ENCODE data around the gene TRIAP1. TPM values are rescaled to one million over a fixed set of nuclear protein-coding genes. Genes with fewer than 3 reads are reported as not detected.

TRIAP1 gene
- total RNA-seq (2022) (48.4 and 50.2 TPM in 2 replicates), Bru-seq, nascent RNA (percentile 91 among the genes with signal in this experiment), BruChase-seq, experiment 1, labeled RNA remaining after a 6-hour chase (percentile 98 among the genes with signal in this experiment), BruChase-seq, experiment 2, labeled RNA remaining after a 2-hour chase (percentile 98 among the genes with signal in this experiment)
- long read RNA-seq, transcript TRIAP1-202 (2 exons, 1,182 nt), result major isoform, 97 of 103 reads
- long read RNA-seq, partial matches to known transcripts, result 4 of 103 reads
- long read RNA-seq, other reads (novel, unspliced or antisense), result 0 of 103 reads

DNA sequence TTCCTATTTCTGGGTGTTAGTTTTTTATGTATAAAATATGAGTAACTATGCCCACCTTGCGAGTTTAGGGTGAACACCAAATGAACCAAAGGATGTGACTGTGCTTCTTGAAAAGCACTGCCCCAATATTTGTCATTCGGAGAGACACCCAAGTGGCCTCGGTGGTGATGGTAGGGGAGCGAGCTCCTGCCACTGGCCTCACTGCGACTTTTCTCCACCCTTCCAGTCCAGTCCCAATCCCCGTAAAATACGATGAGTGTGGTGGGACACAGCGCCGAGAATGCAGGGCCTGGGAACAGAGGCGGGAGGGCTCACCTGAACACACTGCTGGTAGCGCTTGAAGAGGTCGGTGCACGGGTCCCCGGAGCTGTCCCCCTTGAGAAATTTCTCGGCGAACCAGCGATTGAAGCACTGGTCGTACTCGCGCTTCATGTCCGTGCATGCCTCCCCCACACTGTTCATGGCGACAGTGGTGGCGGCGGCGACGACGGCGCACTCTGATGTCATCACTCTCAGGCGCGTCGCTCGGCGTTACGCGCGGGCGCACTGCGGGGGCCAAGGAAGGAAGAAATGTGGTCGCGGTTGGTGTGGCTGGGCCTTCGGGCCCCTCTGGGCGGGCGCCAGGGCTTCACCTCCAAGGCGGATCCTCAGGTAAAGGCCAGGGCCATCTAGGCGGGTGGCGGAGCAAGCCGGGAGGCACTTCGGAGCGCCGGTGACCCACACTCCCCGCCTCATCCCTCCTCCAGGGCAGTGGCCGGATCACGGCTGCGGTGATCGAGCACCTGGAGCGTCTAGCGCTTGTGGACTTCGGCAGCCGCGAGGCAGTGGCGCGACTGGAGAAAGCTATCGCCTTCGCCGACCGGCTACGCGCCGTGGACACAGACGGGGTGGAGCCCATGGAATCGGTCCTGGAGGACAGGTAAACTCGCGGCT lies at the start of gene TRIAP1, which contains the start of gene GATC:
TRIAP1 (minus strand) TSS at position 474 of the 933 bp plus-strand sequence; CDS start at position 462, 12 bp downstream.
GATC (plus strand) TSS at position 534 of the 933 bp plus-strand sequence; CDS start at position 571, 37 bp downstream.
- peak; percentile 77 for DNase-seq (ENCODE audit: unreplicated experiment)
- Mint-ChIP-seq H3K4me1 (ENCODE audit: insufficient read depth, unreplicated experiment) (peaks cover 7% of the 10 kb centered on the region), H3K9me3 (ENCODE audit: unreplicated experiment) (no peaks in the 10 kb centered on the region), H3K4me3 (ENCODE audit: unreplicated experiment) (peak within 1 kb of the TSS; percentile 100), H3K27ac (ENCODE audit: low read depth, unreplicated experiment) (peak within 1 kb of the TSS; percentile 98), H3K36me3 (ENCODE audit: insufficient read depth, unreplicated experiment) (peaks cover 65% of the 10 kb centered on the region), H3K27me3 (ENCODE audit: insufficient read depth, unreplicated experiment) (no peaks in the 10 kb centered on the region)
- BruUV-seq (replicated peaks), result TSS peak; percentile 66
- TF ChIP-seq, protein P1, sequence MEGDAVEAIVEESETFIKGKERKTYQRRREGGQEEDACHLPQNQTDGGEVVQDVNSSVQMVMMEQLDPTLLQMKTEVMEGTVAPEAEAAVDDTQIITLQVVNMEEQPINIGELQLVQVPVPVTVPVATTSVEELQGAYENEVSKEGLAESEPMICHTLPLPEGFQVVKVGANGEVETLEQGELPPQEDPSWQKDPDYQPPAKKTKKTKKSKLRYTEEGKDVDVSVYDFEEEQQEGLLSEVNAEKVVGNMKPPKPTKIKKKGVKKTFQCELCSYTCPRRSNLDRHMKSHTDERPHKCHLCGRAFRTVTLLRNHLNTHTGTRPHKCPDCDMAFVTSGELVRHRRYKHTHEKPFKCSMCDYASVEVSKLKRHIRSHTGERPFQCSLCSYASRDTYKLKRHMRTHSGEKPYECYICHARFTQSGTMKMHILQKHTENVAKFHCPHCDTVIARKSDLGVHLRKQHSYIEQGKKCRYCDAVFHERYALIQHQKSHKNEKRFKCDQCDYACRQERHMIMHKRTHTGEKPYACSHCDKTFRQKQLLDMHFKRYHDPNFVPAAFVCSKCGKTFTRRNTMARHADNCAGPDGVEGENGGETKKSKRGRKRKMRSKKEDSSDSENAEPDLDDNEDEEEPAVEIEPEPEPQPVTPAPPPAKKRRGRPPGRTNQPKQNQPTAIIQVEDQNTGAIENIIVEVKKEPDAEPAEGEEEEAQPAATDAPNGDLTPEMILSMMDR (IDR thresholded peaks at IDR 0.05; ENCODE audit: unreplicated experiment), result no peak
- intact Hi-C loops (cut with micrococcal nuclease), result no loop called here
- ChIA-PET POLR2A (interaction anchor here (0.6 to 4.1 kb wide), 17 partner anchors 9 to 185 kb away, joined by 3 to 32 read pairs (median 3); partner anchors contain the start of genes COX6A1, DYNLL1, RNU4-1 and SRSF9), CTCF (interaction anchor here (0.5 to 3.2 kb wide), 5 partner anchors 12 to 86 kb away, joined by 3 to 20 read pairs (median 3); no protein-coding TSS in a partner anchor)

DNA sequence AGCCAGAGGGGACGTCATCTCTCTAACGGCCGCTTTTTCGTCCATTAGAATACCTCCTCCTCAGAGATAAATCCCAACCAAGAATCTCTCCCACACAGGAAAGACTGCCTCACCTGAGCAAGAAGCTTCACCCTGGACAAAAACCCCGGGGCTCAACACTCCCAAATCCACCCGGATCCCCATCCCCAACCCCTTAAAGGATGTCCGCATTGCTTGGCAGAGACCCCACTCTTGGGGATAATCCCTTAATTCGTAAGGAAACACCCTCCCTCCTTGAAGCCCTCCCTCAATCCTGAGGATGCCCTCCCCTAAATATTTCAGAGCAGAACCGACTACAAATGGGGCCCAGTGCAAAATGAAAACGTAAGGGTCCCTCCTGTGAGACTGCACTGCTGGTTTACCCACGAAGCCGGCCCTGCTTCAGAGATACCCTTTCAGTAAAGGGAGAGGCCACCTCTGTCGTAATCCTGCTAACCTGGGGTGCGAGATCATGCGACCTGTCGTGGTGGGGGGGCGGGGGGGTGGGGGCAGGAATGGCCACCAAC lies 49.1 kb upstream of the TRIAP1 start:
- ChIA-PET POLR2A (interaction anchor here (0.6 to 4.5 kb wide), 23 partner anchors 12 to 409 kb away, joined by 3 to 56 read pairs (median 4); partner anchors contain the start of genes COQ5, COX6A1, POP5 and RNF10), CTCF (interaction anchor here (0.6 to 1.9 kb wide), 7 partner anchors 17 to 88 kb away, joined by 3 to 5 read pairs (median 4); partner anchors contain the start of gene SRSF9)
- TF ChIP-seq, protein P1 (IDR thresholded peaks at IDR 0.05; ENCODE audit: unreplicated experiment), result no peak
- DNase-seq (ENCODE audit: unreplicated experiment), result no peak
- BruUV-seq (replicated peaks), result no TSS peak
- peak overlapping the region; percentile 88 for H3K4me3 Mint-ChIP-seq (ENCODE audit: unreplicated experiment)
- H3K27ac Mint-ChIP-seq (ENCODE audit: low read depth, unreplicated experiment), result peak overlapping the region; percentile 86
- H3K4me1 Mint-ChIP-seq (ENCODE audit: insufficient read depth, unreplicated experiment), result peaks cover 16% of the 10 kb centered on the region
- no peaks in the 10 kb centered on the region for H3K27me3 Mint-ChIP-seq (ENCODE audit: insufficient read depth, unreplicated experiment)
- H3K9me3 Mint-ChIP-seq (ENCODE audit: unreplicated experiment), result no peaks in the 10 kb centered on the region
- peaks cover 45% of the 10 kb centered on the region for H3K36me3 Mint-ChIP-seq (ENCODE audit: insufficient read depth, unreplicated experiment)
- intact Hi-C loops (cut with micrococcal nuclease), result loop anchor here (1.0 to 2.0 kb wide), 2 partner anchors 26 to 40 kb away; partner anchors contain the start of genes RNF10 and SRSF9

DNA sequence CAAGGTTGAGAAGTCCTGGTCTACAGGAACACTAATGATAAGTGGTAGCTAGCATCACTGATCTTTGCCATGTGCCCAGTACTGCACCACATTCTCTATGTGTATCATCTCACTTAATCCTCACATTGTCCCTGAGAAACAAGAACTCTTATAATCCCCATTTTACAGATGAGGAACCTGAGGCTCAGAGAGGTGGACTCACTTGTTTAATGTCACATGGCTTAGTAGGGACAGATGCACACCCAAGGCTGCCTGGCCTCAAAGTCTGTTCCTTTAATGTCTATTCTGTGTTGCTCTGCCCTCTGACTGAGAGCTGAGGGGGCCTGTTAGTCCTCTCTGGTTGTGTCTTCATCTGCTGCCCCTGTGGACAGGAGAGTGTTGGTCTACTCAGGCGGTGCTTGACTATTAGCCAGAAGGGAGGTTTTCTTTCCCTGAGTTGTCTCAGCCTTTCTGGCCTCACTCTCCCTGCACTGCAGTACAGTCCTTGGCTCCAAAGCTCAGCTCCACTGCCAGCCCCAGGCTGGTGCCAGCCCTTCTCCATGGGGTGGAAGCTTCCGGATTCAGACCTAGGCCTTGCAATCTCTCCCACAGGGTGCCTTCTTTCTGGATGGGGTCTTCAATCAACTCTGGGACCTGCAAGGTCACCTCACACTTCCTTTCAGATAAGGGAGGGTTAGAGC lies 44.8 kb upstream of the TRIAP1 start:
- Mint-ChIP-seq H3K9me3 (ENCODE audit: unreplicated experiment) (no peaks in the 10 kb centered on the region), H3K4me3 (ENCODE audit: unreplicated experiment) (no peak overlapping the region), H3K4me1 (ENCODE audit: insufficient read depth, unreplicated experiment) (peaks cover 9% of the 10 kb centered on the region), H3K36me3 (ENCODE audit: insufficient read depth, unreplicated experiment) (peaks cover 27% of the 10 kb centered on the region), H3K27me3 (ENCODE audit: insufficient read depth, unreplicated experiment) (no peaks in the 10 kb centered on the region), H3K27ac (ENCODE audit: low read depth, unreplicated experiment) (no peak overlapping the region)
- TF ChIP-seq, protein P1 (IDR thresholded peaks at IDR 0.05; ENCODE audit: unreplicated experiment), result no peak
- no peak for DNase-seq (ENCODE audit: unreplicated experiment)
- BruUV-seq (replicated peaks), result no TSS peak
- intact Hi-C loops (cut with micrococcal nuclease), result no loop called here
- POLR2A ChIA-PET, result no interaction called here
- CTCF ChIA-PET, result interaction anchor here (0.5 to 2.6 kb wide), 5 partner anchors 15 to 137 kb away, joined by 3 to 15 read pairs (median 3); partner anchors contain the start of genes COQ5 and SRSF9

All from MCF 10A (cell line).